ENCODE results near the gene KIAA0513.

Gene KIAA0513

DNA sequence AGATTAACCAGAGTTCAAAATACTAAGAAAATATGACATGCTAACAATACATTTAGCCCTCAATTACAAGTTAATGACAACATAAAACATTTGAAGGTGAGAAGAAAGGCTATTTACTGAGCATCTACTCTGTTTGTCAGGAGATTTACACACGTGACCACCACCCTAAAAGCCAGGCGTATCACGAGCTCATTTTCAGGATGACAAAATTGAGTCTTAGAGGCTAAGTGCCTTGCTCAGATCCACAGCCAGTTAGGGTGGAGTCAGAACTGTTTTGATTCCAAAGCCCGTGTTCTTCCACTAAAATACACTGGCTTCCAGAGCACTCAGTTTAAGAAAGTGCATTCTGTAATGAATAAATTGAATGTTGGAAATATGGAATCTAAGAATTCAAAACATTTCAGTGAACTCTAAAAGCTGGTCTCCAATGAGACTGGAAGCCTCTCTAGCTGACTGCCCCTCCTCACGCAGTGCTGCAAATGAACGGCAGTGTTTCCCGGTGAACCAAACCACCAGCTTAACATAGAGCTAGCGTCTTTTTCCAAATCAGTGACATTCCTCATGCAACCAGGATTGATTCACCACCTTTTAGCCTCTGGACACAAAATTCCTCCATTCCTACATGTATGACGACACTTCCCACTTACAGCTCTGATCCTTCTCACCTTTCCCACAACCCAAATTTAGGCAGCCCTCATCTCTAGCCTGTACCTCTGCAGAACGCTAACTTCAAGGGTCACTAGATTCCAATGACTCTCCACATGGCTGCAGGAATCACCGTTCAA lies 22.1 kb upstream of the KIAA0513 start:
- DNase-seq = no peak

DNA sequence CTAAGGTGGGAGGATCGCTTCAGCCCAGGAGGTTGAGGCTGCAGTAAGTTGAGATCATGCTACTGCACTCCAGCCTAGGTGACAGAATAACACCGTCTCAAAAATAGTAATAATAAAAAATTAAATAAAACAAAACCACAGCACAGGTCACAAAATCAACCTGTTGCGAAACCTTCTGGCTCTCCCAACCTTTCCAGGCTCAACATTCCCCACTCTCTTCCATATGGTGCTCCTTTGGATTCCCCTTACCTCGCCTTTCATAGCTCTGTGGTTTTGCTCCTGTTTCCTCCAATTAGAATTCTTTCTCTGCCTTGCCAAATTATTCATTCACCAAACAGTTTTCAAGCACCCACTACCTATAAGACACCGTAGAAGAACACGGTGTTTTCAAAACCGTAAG lies 21.0 kb upstream of the KIAA0513 start:
- DNase-seq = no peak

DNA sequence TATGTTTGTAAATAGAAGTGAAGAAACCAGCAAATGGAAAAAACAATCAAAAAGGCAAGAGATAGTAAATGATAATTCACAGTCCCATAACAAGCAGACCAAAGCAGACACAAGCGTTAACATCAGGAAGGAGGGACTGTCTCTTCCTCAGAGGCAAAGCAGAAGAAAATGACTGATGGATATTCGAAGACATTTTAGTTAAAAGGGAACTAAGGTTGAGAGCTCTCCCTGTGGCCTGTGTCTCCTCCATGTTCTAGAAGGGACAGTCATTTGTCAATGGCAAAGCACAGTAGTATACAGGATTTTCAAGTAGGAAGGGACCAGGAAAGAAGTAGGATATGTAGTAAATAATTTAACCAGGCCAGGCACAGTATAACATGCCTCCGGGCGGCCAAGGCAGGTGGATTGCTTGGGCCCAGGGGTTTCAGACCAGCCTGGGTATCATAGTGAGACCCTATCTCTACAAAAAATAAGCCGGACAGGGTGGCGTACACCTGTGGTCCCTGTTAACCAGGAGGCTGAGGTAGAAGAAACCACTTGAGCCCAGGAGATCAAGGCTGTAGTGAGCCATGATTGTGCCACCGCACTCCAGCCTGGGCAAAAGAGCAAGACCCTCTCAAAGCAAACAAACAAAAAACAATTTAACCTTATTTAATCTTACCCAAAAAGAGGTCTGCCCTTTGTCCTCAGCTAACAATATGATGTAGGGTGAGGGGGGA lies 19.9 kb upstream of the KIAA0513 start:
- no peak for DNase-seq

DNA sequence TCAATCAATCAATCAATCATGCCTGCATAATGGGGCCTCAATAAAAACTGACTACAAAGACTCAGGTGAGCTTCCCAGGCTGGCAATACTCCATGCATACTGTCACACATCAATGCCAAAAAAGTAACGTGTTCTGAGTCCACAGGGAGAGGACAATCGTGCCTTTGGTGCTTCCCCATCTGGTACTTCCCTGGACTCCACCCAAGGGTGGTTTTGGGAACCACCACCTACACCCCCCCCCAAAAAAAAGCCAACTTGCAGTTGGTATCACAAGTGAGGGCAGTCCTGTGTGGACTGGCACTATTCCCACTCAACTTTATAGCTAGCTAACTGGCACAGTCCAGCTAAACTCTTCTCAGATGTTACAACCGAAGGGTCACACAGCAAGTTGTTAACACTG lies 19.3 kb upstream of the KIAA0513 start:
- no peak for DNase-seq

DNA sequence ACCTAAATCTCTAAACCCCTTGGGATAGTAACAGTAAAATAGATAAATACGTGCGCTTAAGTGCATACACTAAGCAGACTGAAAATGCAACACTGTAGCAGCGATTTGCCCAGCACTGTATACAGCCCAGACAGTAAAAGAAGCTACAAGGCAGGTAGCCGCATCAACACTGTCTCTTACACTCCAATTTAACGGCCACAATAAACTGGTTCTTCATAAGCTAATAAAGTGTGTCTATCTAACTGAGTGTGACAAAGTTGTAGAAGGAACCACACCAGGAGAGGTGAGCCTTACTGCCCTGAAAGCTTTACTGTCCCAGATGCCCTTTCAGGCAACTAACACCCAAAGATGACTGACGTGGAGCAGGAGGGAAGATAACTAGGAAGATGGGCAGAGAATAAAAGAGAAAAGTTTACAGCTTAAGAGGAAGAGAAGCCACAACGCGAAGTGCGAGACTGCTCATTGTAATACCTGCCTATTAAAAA lies 17.1 kb upstream of the KIAA0513 start:
- no peak for DNase-seq

DNA sequence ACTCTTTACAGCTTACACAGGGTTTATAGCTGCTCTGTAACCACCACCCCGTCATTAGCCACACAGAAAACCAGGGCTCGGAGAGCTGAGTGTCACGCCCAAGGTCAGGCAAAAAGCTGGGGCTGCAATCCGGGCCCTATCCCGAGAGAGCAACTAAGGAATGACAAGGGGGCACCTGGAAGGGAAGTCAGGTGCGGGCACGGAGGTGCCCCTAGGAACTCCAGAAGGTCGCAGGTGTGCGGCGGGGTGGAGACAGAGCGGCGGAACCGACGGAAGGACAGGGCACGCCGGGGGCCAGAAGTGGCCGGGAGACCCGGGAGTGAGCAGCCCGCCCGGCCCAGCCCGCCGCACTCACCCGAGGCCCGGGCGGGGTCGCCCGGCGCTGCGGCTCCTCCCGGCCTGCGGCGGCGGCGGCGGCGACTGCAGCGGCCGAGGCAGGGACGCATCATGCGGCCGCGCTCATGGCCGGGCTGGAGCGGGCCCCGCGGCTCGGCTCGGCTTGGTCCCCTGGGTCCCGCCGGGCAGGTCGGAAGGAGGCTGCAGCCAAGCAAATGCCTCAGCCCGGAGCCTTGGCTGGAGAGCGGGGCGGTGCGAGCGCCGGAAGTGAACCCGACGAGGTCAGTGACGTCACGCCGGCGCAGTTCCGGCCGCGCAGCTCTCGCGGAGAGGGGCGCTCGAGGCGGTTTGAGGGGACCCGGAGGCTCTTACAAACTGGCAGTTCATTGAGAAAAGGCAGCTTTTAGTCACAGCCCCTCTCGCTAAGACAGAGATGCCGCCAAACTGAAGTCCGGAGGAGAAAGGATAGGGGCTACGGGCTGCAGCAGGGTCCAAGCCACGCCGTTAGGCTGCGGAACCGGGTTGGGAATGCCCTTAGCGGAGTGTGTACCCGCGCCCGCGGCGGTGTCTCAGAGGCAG lies 16.4 kb upstream of the KIAA0513 start, which contains the start of gene ZDHHC7:
TSS of gene ZDHHC7 (minus strand) at position 605 of the 915 bp plus-strand sequence. CDS start 20,917 bp downstream, outside the sequence.
- peak; percentile 84 for DNase-seq

DNA sequence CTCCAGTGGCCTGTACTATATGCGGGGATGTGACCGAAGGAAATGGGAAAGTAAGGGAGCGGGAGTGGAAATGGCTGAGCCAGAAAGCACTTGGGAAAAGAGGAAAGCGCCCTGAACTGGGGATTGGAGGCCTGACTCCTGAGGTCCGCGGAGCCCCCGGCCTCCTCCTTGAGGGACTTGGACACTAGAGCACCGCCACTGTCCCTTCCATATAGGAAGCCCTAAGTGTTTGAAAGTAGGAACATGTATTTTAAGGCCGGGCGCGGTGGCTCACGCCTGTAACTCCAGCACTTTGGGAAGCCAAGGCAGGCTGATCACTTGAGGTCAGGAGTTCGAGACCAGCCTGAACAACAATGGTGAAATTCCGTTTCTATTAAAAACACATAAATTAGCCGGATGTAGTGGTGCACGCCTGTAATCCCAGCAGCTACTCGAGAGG lies 15.7 kb upstream of the KIAA0513 start:
- no peak for DNase-seq

DNA sequence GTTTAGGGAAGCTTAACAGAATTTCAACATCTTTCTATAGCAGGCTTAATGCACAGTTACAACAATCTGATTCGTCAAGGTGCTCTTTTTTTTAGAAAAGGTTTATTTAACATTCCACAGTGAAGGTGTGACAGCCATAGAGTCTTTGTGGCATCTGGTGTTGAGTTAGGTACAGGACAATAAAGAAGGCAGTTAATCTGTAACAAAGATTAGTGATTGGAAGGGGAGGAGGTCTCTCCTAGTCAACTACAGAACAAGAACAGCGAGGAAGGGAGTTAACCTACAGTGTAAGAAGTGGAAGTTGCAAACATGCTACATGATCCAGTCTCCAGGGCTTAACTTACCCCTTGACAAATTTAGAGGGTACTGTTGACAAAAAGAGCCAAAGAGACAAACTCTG lies 13.3 kb upstream of the KIAA0513 start:
- no peak for DNase-seq

DNA sequence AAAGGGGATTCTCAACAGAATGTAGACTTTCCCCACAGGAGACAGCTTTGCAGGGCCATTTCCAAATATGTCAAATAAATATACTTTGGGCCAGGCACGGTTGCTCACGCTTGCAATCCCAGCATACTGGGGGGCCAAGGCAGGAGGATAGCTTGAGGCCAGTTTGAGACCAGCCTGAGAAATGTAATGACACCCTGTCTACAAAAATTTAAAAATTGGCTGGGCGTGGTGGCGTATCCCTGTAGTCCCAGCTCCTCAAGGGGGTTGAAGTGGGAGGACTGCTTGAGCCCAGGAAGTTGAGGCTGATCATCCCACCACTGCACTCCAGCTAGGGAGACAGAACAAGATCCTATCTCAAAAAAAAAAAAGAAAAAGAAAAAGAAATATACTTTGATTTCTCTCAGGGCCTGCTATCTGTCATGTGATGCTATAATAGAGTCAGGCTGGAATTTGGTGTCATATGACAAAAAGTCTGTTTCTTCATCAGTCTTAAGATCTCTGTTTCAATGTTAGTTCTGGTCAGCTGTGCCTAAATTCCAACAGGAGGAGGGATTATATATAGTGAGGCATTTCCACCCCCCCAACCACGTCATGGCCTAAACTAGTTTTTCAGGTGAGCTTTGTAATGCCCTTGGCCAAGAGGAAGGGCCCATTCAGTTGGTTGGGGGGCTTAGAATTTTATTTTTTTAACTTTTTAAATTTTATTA lies 12.0 kb upstream of the KIAA0513 start:
- DNase-seq = no peak

DNA sequence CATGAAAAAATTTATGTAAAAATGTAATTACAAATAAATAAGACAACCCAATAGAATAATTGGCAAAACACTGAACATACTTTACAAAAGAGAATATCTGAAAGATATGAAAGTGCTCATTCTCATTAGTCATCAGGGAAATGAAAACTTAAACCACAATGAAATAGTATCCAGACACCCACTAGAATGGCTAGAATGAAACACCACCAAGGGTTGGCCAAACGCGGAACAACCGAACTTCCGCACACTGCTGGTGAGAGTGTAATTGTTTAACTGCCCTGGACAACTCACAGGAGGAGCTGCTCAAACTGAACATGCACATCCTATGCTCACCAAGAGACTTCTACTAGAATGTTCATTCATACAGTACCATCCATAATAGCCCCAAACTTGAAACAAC lies 10.4 kb upstream of the KIAA0513 start:
- DNase-seq = peak; percentile 58

DNA sequence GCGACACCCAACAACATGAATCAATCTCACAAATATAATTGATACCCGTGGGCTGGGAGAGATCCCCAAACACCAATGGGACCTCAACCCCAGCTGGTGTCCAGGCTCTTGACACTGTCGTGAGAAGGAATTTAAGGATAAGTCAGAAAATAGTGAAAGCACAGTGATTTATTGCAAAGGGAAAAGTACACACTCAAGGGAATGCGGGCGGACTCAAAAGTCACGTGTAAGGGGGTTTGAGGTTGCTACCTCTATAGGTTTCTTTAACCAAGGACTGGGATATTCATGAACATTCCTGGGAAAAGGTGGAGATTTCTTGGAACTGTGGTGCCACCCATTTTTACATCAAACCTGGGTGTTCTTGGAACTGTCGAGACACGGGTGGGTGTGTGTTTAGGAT lies 10.0 kb upstream of the KIAA0513 start:
- DNase-seq = no peak

DNA sequence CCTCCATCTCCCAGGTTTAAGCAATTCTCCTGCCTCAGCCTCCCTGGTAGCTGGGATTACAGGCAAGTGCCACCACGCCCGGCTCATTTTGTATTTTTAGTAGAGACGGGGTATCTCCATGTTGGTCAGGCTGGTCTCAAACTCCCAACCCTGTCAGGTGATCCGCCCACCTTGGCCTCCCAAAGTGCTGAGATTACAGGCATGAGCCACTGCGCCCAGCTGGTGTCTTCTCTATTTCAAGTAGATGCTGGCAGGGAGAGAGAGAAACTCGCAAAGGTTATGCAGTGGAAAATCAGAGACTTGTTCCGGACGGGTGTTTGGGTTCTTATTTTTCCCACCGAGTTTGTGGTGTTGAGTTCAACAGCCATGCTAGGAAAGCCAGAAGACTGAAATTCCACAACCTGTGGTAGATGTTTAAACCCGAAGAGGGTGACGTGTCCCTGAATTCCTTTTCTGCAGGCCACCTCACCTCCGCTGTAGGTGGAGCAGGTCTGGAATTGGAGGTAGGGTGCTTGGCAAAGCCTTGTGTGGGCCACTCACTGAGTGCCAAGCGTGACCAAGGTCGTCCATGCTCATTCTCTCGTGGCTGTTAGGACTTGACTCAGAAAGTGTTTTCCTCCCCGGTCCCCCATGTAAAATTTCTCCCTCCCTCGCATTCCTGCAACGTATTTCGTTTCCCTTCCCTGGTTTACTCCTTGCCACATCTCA lies 8.9 kb upstream of the KIAA0513 start:
- no peak for DNase-seq

DNA sequence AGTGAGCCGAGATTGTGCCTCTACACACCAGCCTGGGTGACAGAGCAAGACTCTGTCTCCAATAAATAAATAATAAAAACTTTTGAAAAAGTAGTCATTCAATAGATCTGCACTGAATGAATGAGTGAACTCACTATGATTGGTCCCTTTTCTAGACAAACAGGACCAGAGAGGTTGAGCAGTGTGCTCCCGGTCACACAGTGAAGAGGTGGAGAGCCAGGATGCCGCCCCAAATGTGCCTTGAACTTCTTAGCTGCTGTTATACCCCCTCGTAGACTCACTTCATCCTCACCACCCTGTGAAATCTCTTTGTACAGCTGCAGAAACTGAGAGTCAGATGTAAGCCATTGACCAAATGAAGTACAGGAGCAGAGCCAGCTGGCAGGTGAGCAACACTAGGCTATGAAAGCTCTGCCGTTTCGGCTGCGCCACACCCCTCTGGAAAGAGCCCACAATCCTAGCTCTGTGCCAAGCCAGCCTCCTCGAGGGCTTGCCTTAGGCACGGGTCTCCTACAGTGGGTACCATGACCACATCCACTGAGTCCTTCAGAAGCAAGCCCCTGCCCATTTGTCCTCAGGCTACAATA lies 7.8 kb upstream of the KIAA0513 start:
- no peak for DNase-seq

DNA sequence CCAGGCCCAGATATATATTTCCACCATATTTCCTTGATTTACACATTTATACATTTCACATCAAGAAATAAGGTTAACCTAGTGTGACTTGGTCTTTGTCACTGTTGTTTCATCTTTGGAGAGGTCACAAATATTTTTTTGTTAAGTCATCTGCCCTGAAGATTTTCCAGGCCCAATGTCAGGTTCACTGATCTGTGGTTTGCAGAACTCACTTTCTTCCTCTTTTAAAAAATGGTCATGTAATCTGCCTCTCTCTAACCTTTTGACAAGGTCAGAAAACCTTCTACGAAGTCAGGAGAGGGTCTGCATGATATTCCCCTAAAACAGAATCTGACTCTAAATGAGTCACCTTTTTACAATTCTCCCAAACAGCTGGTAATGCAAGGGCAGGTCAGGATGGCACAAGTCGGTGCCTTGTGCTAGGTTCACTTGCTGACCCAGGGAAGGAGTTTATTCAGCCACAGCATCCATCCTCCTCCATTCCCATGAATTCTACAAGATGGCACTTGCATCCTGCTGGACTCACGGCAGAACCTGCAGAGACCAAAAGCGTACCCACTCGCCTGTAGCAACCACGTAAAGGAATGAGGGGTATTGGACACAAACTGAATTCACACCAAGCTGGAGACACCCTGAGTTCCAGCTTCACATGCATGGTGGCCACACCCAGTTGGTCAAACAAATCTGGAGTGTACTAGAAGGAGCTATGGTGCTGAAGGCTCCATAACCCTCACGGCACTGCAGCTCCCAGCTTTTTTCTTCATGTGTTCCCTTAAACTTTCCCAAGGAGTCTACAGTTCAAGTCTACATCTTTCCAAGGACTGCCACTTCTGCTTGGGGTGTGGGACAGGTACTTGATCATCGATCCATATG lies 1.6 kb upstream of the KIAA0513 start:
- DNase-seq = no peak

DNA sequence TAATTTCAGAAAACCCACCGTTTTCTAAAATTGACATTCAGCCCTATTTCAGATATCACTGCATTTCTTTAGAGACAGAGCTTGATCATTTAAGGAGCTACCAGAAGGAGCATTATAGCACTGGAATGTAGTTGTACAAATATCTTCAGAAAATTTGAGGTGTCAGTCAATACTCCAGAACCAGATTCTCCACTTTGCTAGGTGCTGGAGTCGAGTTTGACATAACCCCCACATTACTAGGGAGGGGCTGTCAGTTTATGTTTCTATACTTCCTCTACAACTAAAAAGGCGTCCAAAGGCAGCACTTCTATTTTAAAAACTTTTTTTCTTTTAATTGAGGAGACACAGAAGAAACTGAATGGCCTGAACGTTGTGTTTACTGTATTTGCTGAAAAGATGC lies 892 bp upstream of the KIAA0513 start:
- no peak for DNase-seq

DNA sequence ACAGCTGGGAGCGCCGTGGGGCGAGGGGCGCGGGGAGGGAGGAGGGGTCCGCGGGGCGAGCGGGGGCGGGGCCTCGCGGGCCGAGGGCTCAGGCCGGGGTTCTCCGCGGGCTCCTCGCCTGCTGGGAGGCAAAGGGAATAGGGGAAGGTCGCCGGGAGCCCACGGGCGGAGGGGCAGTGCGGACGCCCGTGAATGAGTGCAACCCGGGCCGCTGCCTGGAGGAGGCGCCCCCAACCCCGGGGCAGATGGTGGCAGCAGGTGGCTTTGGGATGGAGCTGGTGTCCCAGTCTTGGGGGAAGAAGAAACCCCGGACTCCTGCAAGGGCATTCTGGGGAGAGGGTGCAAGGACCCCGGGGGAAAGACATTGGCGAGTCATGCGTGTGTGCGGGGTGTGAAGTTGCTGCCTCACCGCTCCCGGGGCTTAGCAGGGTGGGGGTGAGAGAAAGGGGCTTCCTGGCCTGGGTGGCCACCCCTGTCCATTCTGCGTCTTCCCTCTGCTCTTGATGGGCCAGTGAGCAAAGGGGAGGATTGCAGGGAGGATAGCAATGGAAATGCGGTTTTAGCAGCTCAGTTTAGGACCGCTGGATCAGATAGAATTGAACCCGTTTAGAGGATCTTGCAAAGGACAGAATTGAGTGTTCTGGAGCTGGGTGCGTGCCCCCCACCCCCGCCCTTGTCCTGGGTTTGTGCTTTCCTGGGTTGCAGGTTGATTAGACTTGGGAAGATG lies 526 bp downstream of the KIAA0513 start:
- DNase-seq = no peak

DNA sequence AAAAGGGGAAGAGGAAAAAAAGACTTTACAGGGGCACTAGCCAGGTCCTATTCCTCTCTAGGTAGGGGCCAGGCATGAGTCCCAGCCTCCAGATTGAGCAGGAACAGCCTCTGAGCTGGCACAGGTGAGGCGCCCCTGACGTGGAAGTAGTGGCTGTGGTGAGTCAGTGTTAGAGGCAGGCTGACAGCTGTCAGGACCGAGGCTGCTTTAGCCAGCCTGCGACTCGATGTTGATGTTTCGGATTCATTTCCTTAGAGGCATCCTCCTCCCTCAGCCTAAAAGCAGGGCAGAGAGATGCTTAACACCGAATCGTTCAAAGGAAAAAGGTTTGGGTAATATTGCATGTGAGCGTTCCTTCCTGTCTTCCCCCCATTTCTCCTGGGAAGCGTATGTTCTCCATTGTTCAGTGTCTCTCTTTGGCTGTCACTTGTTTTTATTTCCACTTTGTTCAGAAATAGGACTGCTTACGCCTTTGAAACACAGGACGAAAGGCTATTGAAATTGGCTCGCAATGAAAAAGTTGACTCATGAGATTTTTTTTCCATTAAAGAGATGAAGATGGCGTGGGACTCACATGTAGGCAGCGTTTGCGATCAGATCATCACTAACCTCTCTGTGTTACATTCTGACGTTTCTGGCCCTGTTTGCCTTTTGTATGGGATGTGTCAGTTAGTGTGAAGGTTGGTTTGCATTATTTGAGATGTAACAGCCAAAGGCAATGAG lies 1.3 kb downstream of the KIAA0513 start:
- peak; percentile 47 for DNase-seq

DNA sequence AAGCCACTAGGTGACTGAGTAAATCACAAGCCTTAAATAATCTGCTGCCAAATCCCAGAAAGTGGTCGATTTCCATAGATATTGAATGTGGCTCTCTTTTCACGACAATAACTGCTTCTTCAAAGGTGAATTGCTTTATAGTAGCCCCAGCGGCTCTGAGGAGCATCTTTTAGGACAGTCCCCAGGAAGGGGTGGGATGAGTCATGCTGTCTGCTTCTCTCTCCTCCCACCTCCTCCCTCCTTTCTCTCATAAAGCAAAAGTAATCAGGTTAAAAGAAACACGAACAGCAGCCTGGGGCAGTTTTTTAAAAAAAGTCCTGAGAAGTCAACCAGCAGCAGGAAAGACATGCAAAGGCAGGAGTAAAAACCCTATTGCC lies 1.8 kb downstream of the KIAA0513 start:
- DNase-seq = peak; percentile 36

DNA sequence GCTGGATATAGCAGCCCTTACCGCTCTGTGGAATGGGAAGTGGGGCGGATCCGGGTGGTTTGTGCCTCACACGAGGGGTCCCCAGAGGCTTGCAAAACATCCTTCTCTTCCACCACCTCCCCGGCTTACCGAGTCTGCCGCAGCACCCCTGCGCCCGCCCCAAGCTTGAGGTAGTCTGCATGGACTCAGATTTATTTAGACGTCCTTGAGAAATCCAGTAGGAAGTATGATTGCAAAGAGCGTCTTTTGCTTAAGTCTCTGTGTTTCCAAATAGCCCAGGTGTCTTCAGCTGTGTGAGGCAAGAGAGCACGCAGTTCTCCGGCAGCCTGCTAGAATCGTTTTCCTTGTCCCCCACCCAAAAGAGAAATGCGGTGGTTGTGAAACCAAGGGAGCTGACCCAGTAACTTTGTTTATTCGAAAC lies 2.4 kb downstream of the KIAA0513 start:
- no peak for DNase-seq
